ENCODE results near the gene NOG.

The NOG gene

GRCh38 chr17:56597495-56597990 lies 4.0 kb downstream of the NOG start:
- no peak for DNase-seq (ENCODE audit: low read depth)

GRCh38 chr17:56598466-56598865 lies 5.0 kb downstream of the NOG start:
- no peak for DNase-seq (ENCODE audit: low read depth)

- no peak for DNase-seq (ENCODE audit: low read depth)
Observed at GRCh38 chr17:56599088-56599487, 5.6 kb downstream of the NOG start.

GRCh38 chr17:56599566-56599965 lies 6.1 kb downstream of the NOG start:
- no peak for DNase-seq (ENCODE audit: low read depth)

GRCh38 chr17:56600256-56600655 lies 6.8 kb downstream of the NOG start:
- DNase-seq (ENCODE audit: low read depth), result no peak

- DNase-seq (ENCODE audit: low read depth), result no peak
Observed at GRCh38 chr17:56601591-56601990, 8.1 kb downstream of the NOG start.

GRCh38 chr17:56602292-56603130 lies 9.0 kb downstream of the NOG start:
- no peak for DNase-seq (ENCODE audit: low read depth)

GRCh38 chr17:56603486-56604238 lies 10.2 kb downstream of the NOG start:
- DNase-seq (ENCODE audit: low read depth), result no peak

GRCh38 chr17:56604691-56605290 lies 11.3 kb downstream of the NOG start:
- no peak for DNase-seq (ENCODE audit: low read depth)

- DNase-seq (ENCODE audit: low read depth), result no peak
Observed at GRCh38 chr17:56608944-56609343, 15.4 kb downstream of the NOG start.

GRCh38 chr17:56610321-56610720 lies 16.8 kb downstream of the NOG start:
- no peak for DNase-seq (ENCODE audit: low read depth)

GRCh38 chr17:56613131-56613530 lies 19.6 kb downstream of the NOG start:
- no peak for DNase-seq (ENCODE audit: low read depth)

GRCh38 chr17:56614522-56614921 lies 21.0 kb downstream of the NOG start:
- no peak for DNase-seq (ENCODE audit: low read depth)

- no peak for DNase-seq (ENCODE audit: low read depth)
Observed at GRCh38 chr17:56616239-56616638, 22.7 kb downstream of the NOG start.

- no peak for DNase-seq (ENCODE audit: low read depth)
Observed at GRCh38 chr17:56623383-56623782, 29.9 kb downstream of the NOG start.

- peak; percentile 25 for DNase-seq (ENCODE audit: low read depth)
Observed at GRCh38 chr17:56624309-56624708, 30.8 kb downstream of the NOG start.

- no peak for DNase-seq (ENCODE audit: low read depth)
Observed at GRCh38 chr17:56624912-56625311, 31.4 kb downstream of the NOG start.

- no peak for DNase-seq (ENCODE audit: low read depth)
Observed at GRCh38 chr17:56629531-56630075, 36.1 kb downstream of the NOG start.

GRCh38 chr17:56630202-56630601 lies 36.7 kb downstream of the NOG start:
- no peak for DNase-seq (ENCODE audit: low read depth)

- no peak for DNase-seq (ENCODE audit: low read depth)
Observed at GRCh38 chr17:56633681-56634080, 40.2 kb downstream of the NOG start.

- no peak for DNase-seq (ENCODE audit: low read depth)
Observed at GRCh38 chr17:56635641-56636040, 42.1 kb downstream of the NOG start.

GRCh38 chr17:56636265-56636664 lies 42.8 kb downstream of the NOG start:
- DNase-seq (ENCODE audit: low read depth), result no peak

- DNase-seq (ENCODE audit: low read depth), result no peak
Observed at GRCh38 chr17:56637254-56637653, 43.8 kb downstream of the NOG start.
